Dendritic cell treated with granulocyte-macrophage colony-stimulating factor and Interleukin-4, amounts not matched to agents 40 ng/mL and 50 ng/mL, for 4 days (primary cell): Measurements from ENCODE around the gene TSPAN14.

ENCODE experiments used
- H3K27ac Mint-ChIP-seq: one replicate; pipeline ENCODE4 v1.8.0; 2022; ENCODE audit warnings: mild to moderate bottlenecking, mixed read lengths
- H3K27me3 Mint-ChIP-seq: one replicate; pipeline ENCODE4 v1.8.0; 2022; ENCODE audit warnings: mild to moderate bottlenecking, mixed read lengths
- H3K36me3 Mint-ChIP-seq: one replicate; pipeline ENCODE4 v1.8.0; 2022; ENCODE audit warnings: low read depth, mixed read lengths
- H3K4me1 Mint-ChIP-seq: one replicate; pipeline ENCODE4 v1.8.0; 2022; ENCODE audit warnings: low read depth, mixed read lengths
- H3K4me3 Mint-ChIP-seq: one replicate; pipeline ENCODE4 v1.8.0; 2022; ENCODE audit warnings: mild to moderate bottlenecking, moderate library complexity, mixed read lengths
- H3K9me3 Mint-ChIP-seq: one replicate; pipeline ENCODE4 v1.8.0; 2022; ENCODE audit warnings: mixed read lengths
- intact Hi-C: fragments of 100-400 bp; cut with micrococcal nuclease; formaldehyde crosslinking; loops from one replicate; pipeline ENCODE4 v1.15.0; 2022

Gene TSPAN14

GRCh38 chr10:80442879-80443278, 11.2 kb upstream of the TSPAN14 start:
- no peaks in the 10 kb centered on the region for H3K36me3 Mint-ChIP-seq
- intact Hi-C loops, result loop anchor here (1.0 to 5.0 kb wide), 3 partner anchors 60 to 479 kb away; no protein-coding TSS in a partner anchor
- peaks cover 32% of the 10 kb centered on the region for H3K4me1 Mint-ChIP-seq
- H3K27me3 Mint-ChIP-seq, result peaks cover 5% of the 10 kb centered on the region
- H3K9me3 Mint-ChIP-seq, result no peaks in the 10 kb centered on the region
- no peak overlapping the region for H3K4me3 Mint-ChIP-seq
- no peak overlapping the region for H3K27ac Mint-ChIP-seq

GRCh38 chr10:80443531-80443974, 10.6 kb upstream of the TSPAN14 start:
- peak overlapping the region; percentile 34 for H3K27ac Mint-ChIP-seq
- no peak overlapping the region for H3K4me3 Mint-ChIP-seq
- peaks cover 39% of the 10 kb centered on the region for H3K4me1 Mint-ChIP-seq
- peaks cover 4% of the 10 kb centered on the region for H3K27me3 Mint-ChIP-seq
- no peaks in the 10 kb centered on the region for H3K9me3 Mint-ChIP-seq
- no peaks in the 10 kb centered on the region for H3K36me3 Mint-ChIP-seq
- intact Hi-C loops, result loop anchor here (1.0 to 5.0 kb wide), 3 partner anchors 60 to 479 kb away; no protein-coding TSS in a partner anchor

DNA sequence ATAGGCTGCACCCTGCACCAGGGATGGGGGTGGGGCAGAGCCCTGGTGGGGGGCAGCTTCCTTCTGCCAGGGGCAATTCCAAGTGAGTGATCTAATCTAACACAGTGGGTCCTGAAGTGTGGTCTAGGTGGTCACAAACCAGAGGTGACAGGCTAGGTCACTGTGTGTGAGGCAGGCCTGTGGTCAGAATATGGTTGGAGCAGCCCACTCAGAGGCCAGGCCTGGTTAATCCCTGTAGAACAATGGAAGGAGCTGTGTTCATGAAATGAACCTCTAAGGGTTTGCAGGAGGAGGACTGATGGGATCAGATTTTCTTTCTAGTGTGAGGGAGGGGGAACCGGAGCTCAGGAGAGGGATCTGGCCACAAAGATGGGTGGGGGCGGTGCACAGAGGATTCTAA, 10.0 kb upstream of the TSPAN14 start:
- H3K4me3 Mint-ChIP-seq, result no peak overlapping the region

GRCh38 chr10:80444646-80445319, 9.3 kb upstream of the TSPAN14 start:
- Mint-ChIP-seq H3K36me3 (no peaks in the 10 kb centered on the region), H3K4me3 (no peak overlapping the region), H3K4me1 (peaks cover 50% of the 10 kb centered on the region), H3K27me3 (peaks cover 1% of the 10 kb centered on the region), H3K9me3 (no peaks in the 10 kb centered on the region), H3K27ac (peak overlapping the region; percentile 34)
- intact Hi-C loops, result loop anchor here (1.0 to 5.0 kb wide), 3 partner anchors 61 to 478 kb away; no protein-coding TSS in a partner anchor

More for the DNA sequence above, 10.0 kb upstream of the TSPAN14 start:
- Mint-ChIP-seq H3K27me3 (peaks cover 4% of the 10 kb centered on the region), H3K27ac (peak overlapping the region; percentile 34), H3K4me1 (peaks cover 45% of the 10 kb centered on the region), H3K36me3 (no peaks in the 10 kb centered on the region), H3K9me3 (no peaks in the 10 kb centered on the region)
- intact Hi-C loops, result loop anchor here (1.0 to 5.0 kb wide), 3 partner anchors 61 to 478 kb away; no protein-coding TSS in a partner anchor

- Mint-ChIP-seq H3K9me3 (no peaks in the 10 kb centered on the region), H3K4me1 (peaks cover 50% of the 10 kb centered on the region), H3K27ac (peak overlapping the region; percentile 80)
Measured at GRCh38 chr10:80447436-80448190, 6.5 kb upstream of the TSPAN14 start.

GRCh38 chr10:80448209-80448942, 5.7 kb upstream of the TSPAN14 start:
- peak overlapping the region; percentile 80 for H3K27ac Mint-ChIP-seq
- no peaks in the 10 kb centered on the region for H3K36me3 Mint-ChIP-seq
- peaks cover 52% of the 10 kb centered on the region for H3K4me1 Mint-ChIP-seq
- peaks cover 1% of the 10 kb centered on the region for H3K27me3 Mint-ChIP-seq
- no peak overlapping the region for H3K4me3 Mint-ChIP-seq
- H3K9me3 Mint-ChIP-seq, result no peaks in the 10 kb centered on the region
- intact Hi-C loops, result no loop called here

More at GRCh38 chr10:80447436-80448190, 6.5 kb upstream of the TSPAN14 start:
- H3K27me3 Mint-ChIP-seq, result peaks cover 1% of the 10 kb centered on the region
- H3K36me3 Mint-ChIP-seq, result no peaks in the 10 kb centered on the region
- intact Hi-C loops, result no loop called here
- H3K4me3 Mint-ChIP-seq, result no peak overlapping the region

GRCh38 chr10:80449520-80449919, 4.6 kb upstream of the TSPAN14 start:
- H3K27me3 Mint-ChIP-seq, result peaks cover 1% of the 10 kb centered on the region
- no peak overlapping the region for H3K4me3 Mint-ChIP-seq
- intact Hi-C loops, result no loop called here
- H3K9me3 Mint-ChIP-seq, result no peaks in the 10 kb centered on the region
- peak overlapping the region; percentile 80 for H3K27ac Mint-ChIP-seq
- H3K4me1 Mint-ChIP-seq, result peaks cover 46% of the 10 kb centered on the region
- H3K36me3 Mint-ChIP-seq, result no peaks in the 10 kb centered on the region

DNA sequence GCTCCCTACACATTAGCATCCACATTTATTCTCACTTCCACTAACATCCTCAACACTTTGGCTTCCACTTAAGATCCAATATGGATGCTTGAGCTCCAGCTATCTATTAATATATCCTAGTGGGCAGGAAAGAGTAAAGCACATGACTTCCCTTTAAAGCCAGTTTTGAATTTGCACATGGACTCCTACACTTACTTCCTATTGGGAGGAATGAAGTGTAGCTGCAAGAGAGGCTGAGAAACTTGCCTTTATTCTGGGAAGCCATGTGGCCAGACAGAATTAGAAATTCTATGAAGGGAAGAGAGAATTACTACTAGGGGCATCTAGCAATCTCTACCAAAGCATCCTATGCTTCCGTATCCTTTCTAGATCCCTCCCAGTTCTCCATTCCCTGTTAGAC, 3.0 kb upstream of the TSPAN14 start:
- Mint-ChIP-seq H3K4me1 (peaks cover 47% of the 10 kb centered on the region), H3K36me3 (peaks cover 14% of the 10 kb centered on the region), H3K27ac (no peak overlapping the region), H3K9me3 (no peaks in the 10 kb centered on the region), H3K27me3 (peaks cover 1% of the 10 kb centered on the region), H3K4me3 (no peak overlapping the region)
- intact Hi-C loops, result no loop called here

DNA sequence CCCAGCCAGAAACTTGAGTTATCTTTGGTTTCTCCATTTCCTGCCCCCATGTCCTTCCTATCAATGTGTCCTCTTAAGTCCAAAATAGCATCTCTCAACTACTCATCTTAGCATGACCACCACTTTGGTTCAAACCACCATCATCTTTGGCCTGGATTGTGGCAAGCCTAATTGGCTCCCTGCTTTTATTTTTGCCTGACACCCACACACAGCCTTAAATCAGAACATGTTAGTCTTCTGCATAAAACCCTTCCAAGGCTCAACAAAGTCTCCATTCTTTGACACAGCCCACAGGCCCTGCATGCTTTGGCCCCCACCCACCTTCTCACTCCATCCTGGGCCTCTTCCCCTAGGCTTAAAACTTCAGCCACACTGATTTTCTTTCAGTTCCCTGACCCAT, 2.0 kb upstream of the TSPAN14 start:
- no peak overlapping the region for H3K27ac Mint-ChIP-seq
- H3K36me3 Mint-ChIP-seq, result peaks cover 17% of the 10 kb centered on the region
- H3K4me3 Mint-ChIP-seq, result no peak overlapping the region
- H3K4me1 Mint-ChIP-seq, result peaks cover 50% of the 10 kb centered on the region
- no peaks in the 10 kb centered on the region for H3K9me3 Mint-ChIP-seq
- intact Hi-C loops, result no loop called here
- peaks cover 1% of the 10 kb centered on the region for H3K27me3 Mint-ChIP-seq

DNA sequence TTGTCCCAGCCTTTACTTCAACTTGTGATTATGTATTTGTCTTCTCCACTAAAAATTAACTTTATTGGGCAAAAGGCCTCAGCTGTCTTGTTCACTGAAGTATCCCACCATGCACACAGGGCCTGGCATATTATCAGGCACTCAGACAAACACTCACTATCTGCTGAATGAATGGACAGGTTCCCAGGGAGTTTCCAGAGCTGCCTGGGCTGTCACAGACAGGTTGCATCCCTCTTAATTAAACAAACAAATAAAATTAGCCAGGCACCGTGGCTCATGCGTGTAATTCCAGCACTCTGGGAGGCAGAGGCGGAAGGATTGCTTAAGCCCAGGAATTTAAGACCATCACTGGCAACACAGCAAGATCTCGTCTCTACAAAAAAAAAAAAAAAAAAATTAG, 1.5 kb upstream of the TSPAN14 start:
- peaks cover 50% of the 10 kb centered on the region for H3K4me1 Mint-ChIP-seq
- no peaks in the 10 kb centered on the region for H3K27me3 Mint-ChIP-seq
- no peak overlapping the region for H3K27ac Mint-ChIP-seq
- H3K4me3 Mint-ChIP-seq, result no peak overlapping the region
- intact Hi-C loops, result no loop called here
- peaks cover 17% of the 10 kb centered on the region for H3K36me3 Mint-ChIP-seq
- H3K9me3 Mint-ChIP-seq, result no peaks in the 10 kb centered on the region

DNA sequence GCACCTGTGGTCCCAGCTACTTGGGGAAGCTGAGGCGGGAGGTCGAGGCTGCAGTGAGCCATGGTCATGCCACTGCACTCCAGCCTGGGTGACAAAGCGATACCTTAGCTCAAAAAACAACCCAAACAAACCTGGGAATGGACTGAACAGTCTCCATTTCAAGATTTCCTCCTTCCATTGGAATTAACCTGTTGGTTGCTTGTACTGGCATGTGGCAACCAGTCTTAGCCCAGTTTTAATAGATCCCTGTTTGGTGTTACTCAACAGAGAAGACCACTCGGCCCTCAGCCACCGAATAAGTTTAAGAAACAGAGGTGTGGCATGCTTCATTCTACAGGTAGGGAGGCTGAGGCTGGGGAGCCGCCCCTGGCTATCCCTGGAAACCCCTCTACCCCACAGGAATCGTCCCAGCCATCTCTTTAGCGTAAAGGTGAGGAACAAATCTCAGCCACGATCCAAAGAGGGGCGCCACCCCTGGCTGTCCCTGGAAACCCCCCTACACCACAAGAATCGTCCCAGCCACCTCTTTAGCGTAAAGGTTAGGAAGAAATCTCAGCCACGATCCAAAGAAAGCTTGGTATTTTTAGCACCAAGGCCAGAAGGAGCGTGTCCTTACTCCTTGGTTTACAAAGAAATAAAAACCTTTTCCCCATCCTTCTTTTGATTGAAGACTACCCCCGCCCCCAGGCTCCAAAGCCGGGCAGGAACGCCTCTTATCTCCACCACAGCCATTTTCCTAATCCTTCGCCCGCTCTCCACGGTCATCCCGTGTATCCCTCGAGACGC, 861 bp upstream of the TSPAN14 start:
- Mint-ChIP-seq H3K27me3 (no peaks in the 10 kb centered on the region), H3K4me1 (peaks cover 50% of the 10 kb centered on the region), H3K27ac (peak overlapping the region; percentile 85), H3K4me3 (peak overlapping the region; percentile 69), H3K9me3 (no peaks in the 10 kb centered on the region), H3K36me3 (peaks cover 17% of the 10 kb centered on the region)
- intact Hi-C loops, result no loop called here

GRCh38 chr10:80454513-80455460, 677 bp downstream of the TSPAN14 start:
- Mint-ChIP-seq H3K4me3 (peak overlapping the region; percentile 93), H3K9me3 (no peaks in the 10 kb centered on the region), H3K4me1 (peaks cover 51% of the 10 kb centered on the region), H3K27ac (peak overlapping the region; percentile 91), H3K36me3 (peaks cover 29% of the 10 kb centered on the region), H3K27me3 (no peaks in the 10 kb centered on the region)
- intact Hi-C loops, result no loop called here
